Activated CD4-positive, alpha-beta T cell treated with anti-CD3 and anti-CD28 coated beads, Interleukin-10, Interleukin-2, amounts not matched to agents 100 ng/mL and 50 ng/mL, durations not matched to agents 16 hours and 8 hours (primary cell): ENCODE results near the gene CA5A.
"Not testable (repeated sequence)": the region's sequence is repeated elsewhere in the genome, so short reads cannot be mapped to it uniquely, and the experiment has no call there.

Source experiments
- DNase-seq: peaks from one replicate; pipeline ENCODE4 v3.0.0-alpha.2; 2020

Gene CA5A

DNA sequence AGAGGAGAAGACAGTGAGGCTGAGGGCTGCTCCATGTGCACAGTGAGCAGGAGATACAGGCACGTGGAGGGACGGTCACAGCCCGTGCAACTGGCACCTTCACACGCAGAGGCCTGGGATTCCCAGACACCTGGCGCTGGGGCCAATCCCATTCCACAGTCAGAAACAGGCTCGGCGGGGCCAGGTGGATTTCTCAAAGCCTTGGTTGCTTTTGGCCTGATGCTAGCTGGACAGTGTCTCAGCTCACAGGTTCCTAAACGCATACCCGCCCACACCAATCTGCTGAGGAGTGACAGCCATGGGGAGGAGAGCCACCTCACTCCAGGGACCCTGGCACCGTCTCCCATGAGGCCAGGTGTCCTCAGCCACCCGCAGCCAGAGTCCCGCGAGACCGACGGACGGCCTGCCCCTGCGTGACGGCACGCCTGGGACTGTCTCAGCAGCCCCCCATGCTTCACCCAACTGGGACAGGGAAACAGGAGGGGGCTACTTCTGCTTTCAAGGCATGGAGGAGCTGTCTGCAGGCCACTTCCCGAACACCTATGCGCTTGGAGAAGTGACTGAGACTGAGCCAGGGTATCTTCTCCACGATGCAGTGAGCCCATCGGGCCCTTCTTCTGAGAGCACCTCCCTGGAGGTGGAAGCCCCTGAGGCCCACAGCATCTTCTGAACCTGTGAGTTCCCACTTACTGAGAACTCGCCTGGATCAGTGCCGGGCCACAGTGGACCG is 73.6 kb downstream of the CA5A start:
- not testable (repeated sequence) for DNase-seq

DNA sequence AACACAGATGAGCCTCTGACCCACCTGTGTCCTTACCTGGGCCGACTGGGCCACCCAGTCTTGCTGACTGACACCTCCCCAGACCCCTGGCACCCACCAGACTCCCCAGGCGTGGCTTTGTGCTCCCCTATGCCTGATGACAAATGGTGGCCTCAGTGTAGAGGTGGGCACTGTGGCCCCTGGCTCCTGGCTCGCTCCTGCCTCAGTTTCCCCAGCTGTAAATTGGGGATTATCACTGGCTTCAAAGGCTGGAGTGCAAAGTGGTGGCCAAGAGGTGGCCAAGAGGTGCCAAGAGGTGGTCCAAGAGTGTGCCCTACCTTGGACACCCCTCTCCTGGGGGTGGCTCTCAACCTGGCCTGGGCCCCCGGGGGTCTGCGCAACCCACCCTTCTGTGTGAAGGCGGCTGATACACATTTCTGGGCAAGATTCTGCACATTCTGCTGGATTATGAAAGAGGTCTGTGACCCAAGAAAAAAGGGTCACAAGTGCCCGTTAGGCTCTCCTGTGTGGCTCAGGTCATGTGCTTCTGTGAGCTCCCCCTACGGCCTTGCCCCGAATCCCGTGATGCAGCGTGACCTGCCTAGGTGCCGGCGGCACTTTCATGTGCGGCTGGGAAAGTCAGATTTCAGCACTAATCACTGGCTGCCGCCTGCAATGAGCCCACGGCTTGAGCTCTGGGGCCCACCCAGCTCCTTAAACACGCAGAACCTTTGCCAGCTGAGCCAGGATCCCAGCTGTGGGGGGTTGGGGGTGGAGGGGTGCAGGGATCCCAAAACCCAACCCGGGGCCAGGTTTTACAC is 74.8 kb downstream of the CA5A start:
- DNase-seq = not testable (repeated sequence)

DNA sequence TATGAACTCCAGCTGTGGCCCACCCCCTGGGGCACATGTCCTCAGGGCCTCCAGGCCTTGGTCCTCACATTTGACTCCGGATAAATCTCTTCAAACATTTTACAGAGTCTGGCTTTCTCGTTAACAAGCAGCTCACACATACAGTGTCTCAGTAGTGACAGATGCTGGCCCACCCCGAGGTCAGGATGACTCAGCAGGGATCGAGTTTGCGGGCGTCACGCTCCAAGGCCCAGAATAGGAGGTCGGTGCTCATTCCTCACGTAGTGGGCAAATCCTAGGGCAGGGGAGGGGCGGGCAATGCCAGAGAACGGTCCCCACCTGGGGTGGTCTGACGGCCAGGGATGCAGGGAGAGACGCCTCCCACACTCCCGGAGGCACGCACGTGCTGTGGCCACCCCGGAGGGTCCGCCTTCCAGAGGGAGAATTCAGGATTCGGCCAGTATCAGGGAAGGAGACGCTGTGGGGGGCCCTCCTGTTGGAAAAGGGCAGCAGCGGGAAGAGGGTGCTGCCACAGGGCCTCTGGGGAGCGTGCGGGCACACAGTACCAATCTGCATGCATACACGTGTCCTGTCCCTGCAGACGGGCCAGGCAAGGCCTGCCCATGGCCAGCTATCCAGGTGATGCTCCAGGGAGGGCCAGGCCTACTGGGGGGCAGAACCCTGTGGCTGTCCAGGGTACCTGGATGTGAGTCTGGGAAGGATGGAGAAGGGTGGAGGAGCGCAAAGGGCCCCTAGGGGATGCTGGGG is 75.6 kb downstream of the CA5A start:
- peak; percentile 46 for DNase-seq

DNA sequence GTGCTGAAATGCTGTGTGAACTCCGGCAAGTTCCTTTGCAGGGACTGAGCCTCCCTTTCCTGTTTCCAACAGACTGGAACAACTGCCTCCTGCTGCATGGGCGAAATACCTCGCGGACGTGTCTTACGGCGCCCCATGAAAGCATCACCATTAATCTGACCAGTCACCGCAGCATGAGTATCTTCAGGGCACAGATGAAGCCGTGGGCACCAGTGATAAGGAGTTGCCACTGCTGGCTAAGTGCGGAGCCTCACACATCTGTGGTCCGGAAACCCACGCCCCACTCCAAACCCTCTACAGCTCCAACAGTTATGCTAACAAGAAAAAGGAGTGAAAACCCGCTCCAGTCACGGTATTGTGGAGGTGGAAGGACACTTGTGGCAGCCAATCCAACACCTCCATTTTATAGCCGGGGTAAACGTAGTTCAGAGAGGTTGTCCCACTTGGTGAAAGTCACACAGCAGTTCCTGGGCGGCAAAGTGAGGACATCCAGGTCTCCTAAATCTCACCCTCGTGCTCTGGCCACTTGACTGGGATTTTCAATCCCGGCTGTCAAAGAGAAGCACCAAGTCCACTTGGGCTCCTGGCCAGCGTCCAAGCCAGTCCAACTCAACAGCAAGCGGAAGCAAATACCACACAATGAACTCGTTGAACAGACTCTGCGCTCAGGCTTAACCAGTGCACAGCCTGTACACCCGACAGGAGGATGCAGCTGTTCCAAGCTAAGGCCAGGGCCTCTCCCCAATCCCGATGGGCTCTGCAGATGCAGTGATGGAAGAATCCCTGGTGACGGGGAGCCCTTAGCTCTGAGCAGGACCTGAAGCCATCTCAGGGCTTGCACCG is 78.0 kb downstream of the CA5A start:
- not testable (repeated sequence) for DNase-seq

DNA sequence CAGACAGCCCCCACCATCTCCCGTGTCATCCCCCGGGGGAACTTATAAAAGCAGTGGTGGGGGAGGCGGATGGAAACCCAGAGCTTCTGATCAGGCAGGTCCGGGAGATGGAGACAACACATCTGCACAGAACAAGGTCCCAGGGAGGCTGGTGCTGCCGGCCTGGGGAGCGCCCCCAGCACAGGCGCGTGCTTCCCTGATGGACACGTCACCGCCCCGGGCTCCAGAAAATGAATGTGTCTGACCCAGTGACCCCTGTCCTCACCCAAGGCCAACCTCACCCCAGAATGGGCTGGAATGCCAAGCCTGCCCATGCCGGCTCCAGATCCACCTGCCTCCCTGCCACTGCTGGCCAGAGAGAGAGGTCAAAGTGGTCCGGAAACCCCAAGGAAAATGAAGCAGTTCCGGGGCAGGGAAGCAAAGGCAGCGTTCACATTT is 79.5 kb downstream of the CA5A start:
- DNase-seq = no peak

DNA sequence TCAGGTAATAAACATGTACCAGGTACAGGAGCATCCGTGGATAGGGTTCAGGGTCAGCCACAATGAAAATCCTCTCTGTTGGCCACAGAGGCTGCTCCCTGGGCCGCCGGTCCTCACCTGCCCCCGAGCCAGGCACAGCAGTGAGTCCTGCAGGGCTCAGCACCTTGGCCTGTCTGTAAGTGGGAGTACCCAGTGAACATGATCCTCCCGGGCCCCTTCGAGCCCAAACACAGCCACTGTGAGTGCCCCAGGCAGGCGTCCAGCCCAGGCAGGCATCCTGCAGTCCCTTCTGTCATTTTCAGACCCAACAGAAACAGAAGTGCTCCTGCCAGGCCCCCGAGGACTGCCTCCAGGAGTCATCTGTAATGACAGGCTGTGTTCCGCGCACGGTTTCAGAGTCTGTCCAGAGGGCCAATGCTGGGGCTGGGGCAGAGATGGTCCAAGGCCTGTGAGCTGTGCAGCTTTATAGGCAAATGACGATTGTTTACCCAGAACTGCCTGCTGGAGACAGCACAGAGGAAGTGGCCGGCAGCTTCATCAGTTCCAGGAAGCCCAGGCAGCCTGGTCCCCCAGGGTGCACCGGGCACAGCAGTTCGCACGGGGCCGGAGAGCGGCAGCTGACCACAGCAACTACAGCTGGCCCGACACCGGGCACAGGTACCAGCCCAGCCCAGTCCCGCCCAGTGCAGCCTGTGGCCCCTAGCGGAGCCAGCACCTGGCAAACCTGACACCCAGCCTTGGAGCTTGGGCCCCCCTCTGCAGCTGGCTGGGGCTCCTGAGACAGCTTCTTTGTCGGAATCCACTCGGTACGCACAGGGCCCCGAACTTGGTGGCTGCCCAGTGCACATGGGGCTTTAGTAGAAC is 80.2 kb downstream of the CA5A start:
- peak; percentile 68 for DNase-seq

DNA sequence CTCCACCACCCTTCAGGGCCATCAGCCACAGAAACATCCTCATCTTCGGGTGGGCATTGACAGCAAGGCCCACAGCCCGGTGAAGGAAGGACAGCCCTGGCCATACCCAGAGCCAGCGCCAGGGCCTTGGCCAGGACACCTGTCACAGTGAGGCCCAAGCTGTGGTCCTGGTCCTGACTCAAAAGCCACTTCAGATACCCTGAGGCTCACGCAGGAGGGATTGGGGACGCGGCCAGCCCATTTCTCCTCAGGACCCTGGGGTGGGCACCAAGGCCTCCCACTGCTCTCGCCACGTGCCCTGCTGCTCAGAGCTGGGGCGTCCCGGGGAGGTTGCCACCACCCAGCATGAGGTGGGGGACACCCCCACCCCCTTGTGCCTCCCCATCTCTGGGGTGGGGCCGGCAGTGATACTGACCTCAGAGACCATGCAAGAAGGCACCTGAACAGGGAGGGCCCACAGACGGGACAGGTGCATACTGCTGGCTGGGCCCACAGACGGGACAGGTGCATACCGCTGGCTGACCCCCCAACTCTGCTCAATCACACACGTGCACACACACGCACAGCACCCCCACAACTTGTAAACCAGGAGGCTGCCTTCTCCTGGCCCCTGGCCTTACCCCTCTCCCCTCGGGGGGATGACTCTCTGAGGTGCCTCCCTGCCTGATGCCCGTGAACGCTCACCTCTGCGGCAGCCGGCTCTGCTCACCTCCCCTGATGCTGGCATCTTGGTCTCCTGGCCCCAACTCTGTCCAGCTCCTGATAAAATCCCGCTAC is 81.2 kb downstream of the CA5A start:
- no peak for DNase-seq

DNA sequence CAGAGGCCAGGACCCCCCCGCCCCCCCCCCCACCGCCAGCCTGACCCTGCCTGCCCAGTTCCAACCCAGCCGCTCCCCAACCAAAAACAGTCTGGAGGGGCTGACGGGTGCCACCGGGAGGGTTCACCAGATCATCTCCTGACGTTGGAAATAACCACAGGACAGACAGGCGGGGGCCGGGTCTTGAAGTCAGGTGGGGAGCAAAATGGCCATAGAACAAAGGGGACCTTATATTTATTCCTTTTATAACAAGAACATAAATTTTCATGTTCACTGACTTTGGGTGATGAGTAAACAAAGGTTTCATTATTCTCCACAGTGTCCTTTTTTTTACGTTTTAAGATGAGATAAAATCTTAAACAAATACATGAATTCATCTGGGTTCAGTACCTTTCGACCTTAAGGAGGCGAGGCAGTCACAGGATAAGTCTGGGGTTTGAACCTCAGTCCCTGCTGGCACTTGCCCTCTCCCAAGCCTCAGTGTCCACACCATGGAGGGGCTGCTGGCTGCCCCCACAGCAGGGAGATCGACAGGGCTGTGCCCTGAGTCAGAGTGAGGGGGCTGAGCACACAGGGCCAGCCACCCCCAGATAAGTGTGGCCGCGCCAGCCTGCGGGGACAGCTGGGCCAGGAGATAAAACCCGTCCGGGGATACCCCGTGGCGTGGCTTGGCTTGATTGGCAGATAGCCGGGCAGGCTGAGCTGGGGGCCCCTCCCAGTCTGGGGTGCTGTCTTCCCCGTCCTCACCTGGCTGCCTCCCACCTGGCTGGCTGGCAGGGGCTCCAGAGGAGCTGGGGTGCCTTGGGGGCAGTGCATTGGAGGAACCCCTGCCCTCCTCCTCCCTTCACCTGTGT is 82.0 kb downstream of the CA5A start:
- DNase-seq = peak; percentile 35

DNA sequence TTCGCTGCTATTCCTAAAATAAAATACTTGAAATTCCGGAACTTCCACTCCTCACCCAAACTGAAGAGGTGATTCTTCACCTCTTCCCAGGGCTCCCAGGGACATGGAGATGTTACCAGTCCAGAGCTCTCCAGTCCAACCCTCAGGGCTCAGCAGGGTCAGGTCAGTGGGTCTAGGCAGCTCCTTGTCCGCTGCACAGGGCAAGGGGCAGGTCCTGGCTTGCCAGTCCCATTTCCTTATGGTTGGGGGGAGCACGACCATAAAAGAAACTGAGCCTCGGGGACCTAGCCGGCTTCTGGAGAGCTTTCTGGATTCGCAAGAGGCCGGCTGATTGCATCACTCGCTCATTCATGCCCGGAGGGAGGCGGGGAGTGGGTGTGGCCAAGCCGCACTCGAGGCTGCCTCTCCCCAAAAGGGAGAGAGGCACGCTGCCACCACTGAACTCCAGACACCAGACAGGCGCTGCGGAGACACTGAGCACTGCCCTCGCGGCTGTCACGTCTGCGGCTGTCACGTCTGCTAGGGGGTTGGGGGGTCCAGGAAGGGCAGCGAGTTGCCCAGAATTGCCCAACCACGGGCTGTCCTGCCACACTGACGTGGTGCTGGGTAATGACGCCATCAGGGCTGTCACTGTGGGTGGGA is 82.8 kb downstream of the CA5A start:
- peak; percentile 95 for DNase-seq

DNA sequence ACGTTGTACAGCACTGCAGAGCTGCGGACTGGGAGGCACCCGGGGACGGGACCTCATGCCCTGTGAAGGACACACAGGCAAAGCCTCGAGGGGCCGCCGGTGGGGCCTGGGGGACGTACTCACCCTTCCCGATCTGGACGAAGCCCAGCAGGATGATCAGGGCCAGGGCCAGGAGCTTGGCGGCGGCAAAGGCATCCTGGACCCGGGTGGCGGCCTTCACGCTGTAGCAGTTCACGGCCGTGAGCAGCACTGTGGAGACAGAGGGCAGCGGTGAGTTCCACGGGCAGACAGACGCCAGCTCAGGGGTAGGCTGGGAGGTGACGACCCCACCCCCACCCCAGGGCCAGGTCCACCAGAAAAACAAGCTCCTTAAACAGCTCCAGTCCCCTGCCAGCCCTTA is 84.7 kb downstream of the CA5A start:
- no peak for DNase-seq

DNA sequence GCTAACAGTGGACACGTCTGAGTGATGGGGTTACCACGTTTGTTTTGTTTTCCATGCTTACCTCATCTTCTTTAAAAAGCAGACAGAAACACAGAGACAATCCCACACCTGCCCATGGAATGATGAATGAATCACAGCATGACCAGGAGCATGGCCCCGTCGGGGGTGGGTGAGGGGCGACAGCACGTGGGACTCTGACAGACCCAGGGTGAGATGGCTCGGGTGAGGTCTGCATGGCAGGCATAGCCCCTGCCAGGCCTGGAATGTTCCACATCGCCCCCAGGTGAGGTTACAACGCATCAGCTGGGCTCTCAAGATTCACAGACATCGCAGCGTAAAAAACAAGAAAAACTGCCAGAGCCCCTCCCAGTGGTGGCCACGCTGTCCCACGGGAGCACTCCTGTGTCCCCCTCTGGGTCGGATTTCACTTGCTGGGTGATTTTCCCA is 85.2 kb downstream of the CA5A start:
- no peak for DNase-seq

DNA sequence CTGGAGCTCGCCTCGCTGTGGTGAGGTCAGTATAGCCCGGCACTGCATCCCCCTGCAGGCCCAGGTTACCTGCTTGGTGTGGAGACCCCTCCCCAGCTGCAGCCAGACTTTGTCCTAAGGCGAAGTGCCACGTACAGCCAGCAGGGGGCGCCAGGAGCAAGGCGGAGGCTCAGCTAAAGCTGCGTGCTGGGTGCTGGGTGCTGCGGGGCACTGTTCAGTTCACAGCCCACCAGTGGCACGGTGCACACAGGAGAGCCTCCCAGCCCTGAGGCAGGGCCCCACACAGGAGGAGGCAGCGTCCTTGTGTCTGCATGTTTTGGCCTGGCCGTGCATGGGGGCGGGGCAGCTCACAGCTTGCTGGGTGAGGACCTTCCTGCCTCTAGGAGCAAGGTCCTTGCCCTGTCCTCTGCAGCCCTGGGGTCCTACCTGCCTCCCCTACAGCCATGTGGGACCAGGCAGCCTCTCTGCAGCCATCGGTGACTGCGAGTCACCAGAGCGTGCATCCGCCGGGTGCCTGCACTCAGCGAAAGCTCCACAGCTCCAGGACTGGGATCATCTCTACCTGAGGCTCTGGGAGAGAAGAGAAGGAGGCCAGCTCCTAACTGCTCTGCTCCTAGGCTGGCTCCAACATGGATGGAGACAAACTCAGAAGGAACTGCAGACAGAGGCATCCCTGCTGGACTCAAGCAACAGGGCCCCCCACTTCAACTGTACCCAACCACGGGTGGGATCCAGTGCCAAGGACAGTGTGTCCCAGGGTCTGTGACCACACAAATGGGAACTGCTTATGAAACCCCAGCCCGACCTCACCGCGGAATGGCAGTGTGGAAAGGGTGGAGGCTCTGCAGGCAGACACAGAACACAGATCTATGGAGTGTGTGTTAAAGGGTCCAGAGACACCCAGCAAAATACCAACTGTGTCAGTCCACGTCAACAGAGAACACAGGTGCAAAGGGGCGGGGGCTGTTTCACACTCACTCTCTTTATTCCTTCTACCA is 86.0 kb downstream of the CA5A start:
- DNase-seq = peak; percentile 78

DNA sequence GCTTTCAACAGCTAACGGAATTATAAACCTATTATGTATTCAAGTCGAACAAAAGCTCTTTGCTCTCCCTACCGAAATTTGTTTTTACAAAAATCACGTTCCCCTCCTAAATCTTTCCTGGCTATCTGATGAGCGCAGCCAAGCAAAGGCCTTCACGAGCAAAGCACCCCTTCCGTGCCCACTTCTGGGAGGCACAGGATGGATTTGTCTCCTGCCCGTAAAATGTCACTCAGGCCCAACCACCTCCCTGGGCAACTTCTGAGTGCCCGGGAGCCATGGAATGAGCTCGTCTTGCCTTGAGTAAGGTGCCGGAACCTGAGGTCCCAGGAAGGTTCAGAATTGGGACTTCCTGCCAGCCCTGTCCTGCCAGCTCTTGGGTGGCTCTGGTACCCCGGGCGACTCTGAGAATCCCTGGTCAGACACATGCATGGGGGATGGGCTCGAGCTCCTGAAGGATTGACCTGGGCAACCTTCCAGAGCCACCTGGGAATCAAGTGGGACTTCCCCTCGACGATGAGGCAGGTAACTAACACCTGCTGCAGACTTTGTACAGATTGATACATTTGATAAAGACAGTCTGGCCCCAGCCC is 86.8 kb downstream of the CA5A start:
- DNase-seq = no peak

DNA sequence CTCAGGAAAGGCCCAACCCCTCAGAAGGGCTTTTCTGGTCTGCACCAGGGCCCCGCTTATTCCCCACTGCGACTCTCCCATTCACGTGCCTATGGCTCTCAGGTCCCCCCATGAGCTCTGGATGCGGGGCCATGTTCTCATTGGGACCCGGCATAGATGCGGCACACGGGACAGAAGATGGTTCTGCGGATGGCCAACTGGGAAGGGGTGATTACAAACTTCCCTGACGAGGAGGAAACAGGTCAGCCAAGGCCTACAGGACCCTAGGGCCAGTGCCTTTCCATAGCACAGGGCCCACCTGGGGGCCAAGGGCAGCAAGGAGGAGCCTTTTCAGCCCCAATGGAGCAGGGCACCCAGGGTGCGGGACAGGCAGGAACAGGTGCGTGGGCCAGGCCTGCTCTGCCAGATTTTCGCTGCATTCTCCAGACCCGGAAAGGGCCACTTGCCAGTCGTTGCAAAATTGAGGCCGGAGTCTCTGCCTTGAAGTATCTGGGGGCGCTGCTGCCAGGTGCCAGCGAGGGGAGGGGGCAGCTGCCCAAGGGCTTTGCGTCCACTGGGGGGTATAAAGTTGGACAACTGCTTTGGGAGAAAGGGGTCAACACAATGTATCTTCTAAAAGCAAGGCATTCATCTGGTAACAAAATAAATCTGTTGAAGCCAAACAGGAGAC is 87.5 kb downstream of the CA5A start:
- DNase-seq = no peak

DNA sequence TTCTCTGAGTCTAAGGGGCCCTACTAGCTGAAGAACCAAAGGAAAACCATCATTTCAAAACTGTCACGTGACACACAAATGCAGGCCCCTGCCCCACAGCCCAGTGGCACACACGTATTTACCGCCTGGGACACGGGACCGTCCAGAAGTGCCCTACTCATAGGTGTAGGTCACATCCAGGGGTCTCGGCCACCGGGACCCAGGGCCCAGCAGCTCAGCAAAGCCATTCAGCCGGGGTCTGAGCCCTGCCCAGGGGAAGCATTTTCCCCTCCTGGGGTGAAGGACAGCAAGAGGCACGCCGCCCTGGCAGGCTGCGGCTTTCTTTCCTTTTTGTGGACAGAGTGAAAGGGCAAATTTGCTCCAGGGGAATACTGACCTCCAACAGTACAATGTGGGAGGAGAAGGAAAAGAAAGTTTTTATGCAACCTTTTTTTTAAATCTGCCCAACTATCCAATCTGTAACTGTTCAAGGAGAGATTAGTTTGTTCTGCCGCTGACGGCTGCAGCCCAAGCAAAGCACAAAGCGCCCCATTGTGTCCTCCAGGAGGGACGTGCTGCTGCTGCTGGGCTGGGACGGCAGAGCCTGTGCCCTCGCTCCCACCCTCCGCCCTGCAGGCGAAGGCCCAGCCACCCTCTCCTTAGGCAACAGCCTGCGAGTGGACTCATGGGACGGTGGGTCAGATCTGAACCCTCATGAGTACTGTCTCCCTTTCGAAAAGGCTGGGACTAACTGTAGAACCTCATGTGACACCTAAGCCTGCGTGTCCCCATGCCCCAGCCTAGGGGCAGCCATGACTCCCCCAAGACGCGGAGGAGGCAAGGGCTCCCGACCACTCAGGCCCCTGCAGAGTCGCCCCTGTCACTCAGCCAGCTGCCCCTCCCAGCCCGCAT is 88.3 kb downstream of the CA5A start:
- no peak for DNase-seq

DNA sequence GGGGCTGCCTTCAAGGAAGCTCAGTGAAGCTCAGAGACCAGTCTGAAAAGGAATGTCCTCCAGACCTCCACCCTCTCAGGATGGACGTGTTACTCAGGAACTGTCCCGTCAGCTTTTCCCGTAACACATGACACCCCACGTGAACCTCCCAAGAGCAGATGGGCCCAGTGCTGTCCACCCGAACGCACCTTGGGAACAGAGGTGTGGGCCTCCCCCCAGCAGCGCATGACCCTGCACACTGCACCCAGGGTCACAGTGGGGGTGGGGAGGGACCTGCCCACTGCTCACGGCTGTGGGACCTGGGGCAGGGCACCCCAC is 88.9 kb downstream of the CA5A start:
- no peak for DNase-seq
